NOMO-1 (cell line): ENCODE results near the gene PDLIM4.

Experiments
- DNase-seq, 2 experiments: peaks; one replicate each; lab custom pipeline; 2025; ENCODE audit not compliant: unreplicated experiment in 2 of 2; lab: John Stamatoyannopoulos, UW

The PDLIM4 gene

DNA sequence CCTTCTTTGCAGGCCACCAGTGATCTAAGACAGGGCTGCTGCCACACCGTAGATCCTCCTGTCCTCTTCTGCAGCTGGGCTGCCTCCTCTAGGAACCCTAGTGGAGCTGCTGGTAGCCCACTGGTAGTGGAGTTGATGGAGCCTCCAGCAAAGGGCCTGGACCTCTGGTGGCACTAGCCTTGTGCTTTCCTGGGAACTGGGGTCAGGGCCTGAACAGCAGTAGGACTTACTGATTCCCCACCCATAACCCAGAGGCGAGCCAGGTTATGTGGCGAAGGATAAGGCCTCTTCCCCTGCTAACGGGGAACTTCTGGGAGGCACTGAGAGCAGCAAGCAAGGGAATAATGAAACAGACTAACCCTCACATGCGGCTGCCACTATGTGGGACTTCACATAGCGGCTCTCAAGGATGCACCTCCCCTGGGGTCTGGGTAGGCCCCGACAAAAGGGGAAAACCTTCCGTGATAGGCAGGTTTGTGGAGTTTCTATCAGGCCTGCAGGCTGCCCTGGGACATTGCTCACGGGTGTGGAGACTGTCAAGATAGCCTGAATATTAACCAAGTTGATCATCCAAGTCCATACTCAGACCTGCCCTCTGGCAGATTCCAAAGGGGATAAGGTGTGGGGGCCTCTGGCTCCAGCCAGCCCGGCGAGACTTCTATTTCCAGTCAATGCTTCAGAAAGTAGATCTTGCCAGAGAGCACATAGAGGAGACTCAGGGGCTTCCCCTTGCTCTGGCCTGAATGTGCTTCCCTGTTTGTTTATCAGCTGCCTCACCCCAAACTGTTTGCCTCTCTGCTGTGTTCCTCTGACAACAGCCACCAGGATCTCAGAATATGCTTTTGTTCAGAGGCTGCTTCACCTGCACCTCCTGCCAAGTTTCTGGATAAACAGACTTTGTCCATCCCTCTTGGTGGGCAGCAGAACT, 44.1 kb downstream of the PDLIM4 start:
- no peak for DNase-seq

DNA sequence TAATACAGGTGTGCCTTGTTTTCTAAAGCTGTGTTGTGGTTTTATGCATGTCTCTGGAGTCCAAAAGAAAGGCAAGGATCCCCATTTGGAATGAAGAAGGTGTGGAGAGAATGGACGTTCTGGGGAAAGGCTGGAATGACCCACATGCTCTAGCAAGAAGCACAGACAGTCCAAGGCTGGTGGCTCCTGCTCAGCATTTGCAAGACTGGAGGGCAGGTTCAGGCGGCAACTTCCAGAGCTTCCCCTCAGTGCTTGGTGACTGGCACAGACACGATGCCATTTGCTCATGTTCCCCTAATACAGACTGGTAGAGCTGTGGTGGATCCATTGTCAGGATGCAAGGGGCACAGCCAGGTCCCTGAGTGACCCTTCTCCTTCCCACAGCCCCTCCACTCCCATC, 44.9 kb downstream of the PDLIM4 start:
- DNase-seq: no peak

DNA sequence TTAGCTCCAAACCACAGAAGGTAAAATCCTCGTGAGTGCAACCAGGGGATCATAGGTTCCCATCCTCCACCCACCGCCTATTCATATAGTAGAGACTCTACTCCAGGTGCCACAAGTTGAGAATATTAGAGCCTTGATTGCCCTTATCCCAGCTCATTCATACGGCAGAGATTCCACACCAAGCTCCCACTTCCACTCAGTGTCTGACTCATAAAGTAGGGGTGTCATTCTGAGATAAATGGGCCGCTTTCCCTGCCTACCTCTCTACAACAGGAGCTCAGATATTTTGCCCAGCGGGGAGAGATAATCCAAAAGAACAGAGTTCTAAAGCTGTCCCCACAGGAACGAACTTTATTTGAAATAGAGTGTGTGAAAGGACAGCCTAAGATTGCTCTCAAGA, 46.1 kb downstream of the PDLIM4 start:
- no peak for DNase-seq

DNA sequence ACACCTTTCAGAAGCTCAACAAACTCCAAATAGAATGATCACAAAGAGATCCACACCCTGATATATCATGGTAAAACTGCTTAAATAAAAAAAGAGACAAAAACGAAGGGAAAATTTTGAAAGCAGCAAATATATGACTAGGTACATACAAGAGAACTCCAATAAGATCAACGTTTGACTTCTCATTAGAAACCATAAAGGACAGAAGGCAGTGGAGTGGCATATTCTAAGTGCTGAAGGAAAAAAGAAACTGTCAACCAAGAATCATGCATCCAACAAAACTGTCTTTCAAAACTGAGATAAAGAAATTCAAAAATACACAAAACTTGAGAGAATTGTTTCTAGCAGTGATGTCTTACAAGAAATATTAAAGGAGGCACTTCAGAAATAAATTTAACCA, 47.9 kb downstream of the PDLIM4 start:
- no peak for DNase-seq

GRCh38 chr5:132308701-132309100, 51.2 kb downstream of the PDLIM4 start:
- no peak for DNase-seq

- no peak for DNase-seq
Measured at GRCh38 chr5:132309679-132310078, 52.2 kb downstream of the PDLIM4 start.

- DNase-seq: no peak
Measured at GRCh38 chr5:132310141-132310834, 52.8 kb downstream of the PDLIM4 start.

- no peak for DNase-seq
Measured at GRCh38 chr5:132313366-132313765, 55.9 kb downstream of the PDLIM4 start.

GRCh38 chr5:132313961-132314432, 56.5 kb downstream of the PDLIM4 start:
- DNase-seq: no peak

DNA sequence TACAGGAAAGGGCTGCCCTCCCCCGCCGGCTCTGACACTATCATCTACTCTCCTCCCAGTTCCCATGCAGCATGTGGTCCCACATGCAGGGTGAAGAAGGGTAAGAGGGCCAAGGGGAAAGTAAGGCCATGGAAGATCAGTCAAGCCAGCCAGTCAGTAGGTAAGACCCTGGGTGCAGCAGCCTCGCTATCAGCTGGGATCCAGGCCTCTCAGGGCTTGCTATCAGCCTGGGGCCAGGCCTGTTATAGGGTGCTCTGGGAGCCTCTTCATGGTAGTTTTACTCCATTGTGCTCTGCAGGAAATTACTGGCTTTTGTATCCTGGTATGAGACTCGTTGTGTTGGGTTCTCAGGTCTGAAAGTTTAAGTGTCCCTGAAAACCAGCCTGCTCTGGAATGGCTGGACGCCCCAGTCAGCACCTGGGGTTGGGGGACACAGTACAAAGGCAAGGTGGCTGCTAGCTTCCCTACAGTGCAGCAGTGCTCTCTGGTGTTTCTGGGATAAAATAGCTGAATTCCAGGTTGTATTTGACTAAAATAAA, 58.1 kb downstream of the PDLIM4 start:
- no peak for DNase-seq

GRCh38 chr5:132319975-132320374, 62.5 kb downstream of the PDLIM4 start:
- DNase-seq: no peak

- DNase-seq: no peak
Measured at GRCh38 chr5:132321109-132321721, 63.7 kb downstream of the PDLIM4 start.

- no peak for DNase-seq
Measured at GRCh38 chr5:132322266-132322665, 64.8 kb downstream of the PDLIM4 start.
